Gastrocnemius medialis (tissue), 4 donors: Measurements from ENCODE around the gene TMEM128. TPM values are rescaled to one million over a fixed set of nuclear protein-coding genes. Genes with fewer than 3 reads are reported as not detected.

Experiments
- ATAC-seq, 2 donors: fragments of 150-250 bp; one replicate each; pipeline ENCODE4 v1.9.1; 2016
- DNase-seq, 2 donors: peaks; one replicate each; pipeline ENCODE4 v3.0.0-alpha.2; 2019
- H3K27ac ChIP-seq, 4 donors: fragments of 200-600 bp; sonication (generic); 1 replicate in 1 of 4; 2 replicates in 3 of 4; pipeline ENCODE4 v1.5.1; 2016 to 2018; ENCODE audit warnings: mild to moderate bottlenecking in 2 of 4, moderate library complexity in 1 of 4
- H3K27me3 ChIP-seq, 3 donors: fragments of 200-600 bp; sonication (generic) in 2 of 3; 1 replicate in 1 of 3; 2 replicates in 2 of 3; pipeline versions ENCODE4 v1.5.1 to v1.6.0; 2016 to 2019; ENCODE audit warnings: mild to moderate bottlenecking in 1 of 3, moderate library complexity in 1 of 3
- H3K36me3 ChIP-seq, 2 donors: fragments of 200-600 bp; sonication (generic) in 1 of 2; one replicate each; pipeline ENCODE4 v1.5.1; 2017 to 2018
- H3K4me1 ChIP-seq, 2 donors: fragments of 200-600 bp; sonication (generic) in 1 of 2; one replicate each; pipeline ENCODE4 v1.5.1; 2016 to 2017; ENCODE audit warnings: mild to moderate bottlenecking in 2 of 2
- H3K4me3 ChIP-seq, 4 donors: fragments of 200-600 bp; sonication (generic) in 3 of 4; 1 replicate in 1 of 4; 2 replicates in 3 of 4; pipeline ENCODE4 v1.5.1; 2016 to 2019; ENCODE audit warnings: mild to moderate bottlenecking in 2 of 4
- H3K9me3 ChIP-seq, 3 donors: fragments of 200-600 bp; sonication (generic) in 2 of 3; 1 replicate in 1 of 3; 2 replicates in 2 of 3; pipeline ENCODE4 v1.5.1; 2016 to 2019
- CTCF ChIP-seq, 5 experiments: fragments of 450-650 bp in 3 of 5; fragments of 200-600 bp in 2 of 5; sonication (generic) in 2 of 5; IDR thresholded peaks in 4 of 5; conservative IDR thresholded peaks in 1 of 5; 1 replicate in 4 of 5; 2 replicates in 1 of 5; pipeline ENCODE4 v1.5.1; 2016 to 2019; ENCODE audit warnings: antibody characterized with exemption in 5 of 5, mild to moderate bottlenecking in 3 of 5, moderate library complexity in 3 of 5
- POLR2A ChIP-seq, 2 donors: fragments of 450-650 bp; IDR thresholded peaks; one replicate each; pipeline ENCODE4 v1.6.1; 2017; ENCODE audit warnings: antibody characterized with exemption in 2 of 2, mild to moderate bottlenecking in 2 of 2, moderate library complexity in 2 of 2
- in situ Hi-C, 4 donors: fragments of 200-750 bp; cut with MboI; loops; one replicate each; pipeline versions ENCODE4 v1.15.0 to v1.8.0; 2017; ENCODE audit warnings: low sequenced_read_pairs in 4 of 4
- intact Hi-C: fragments of 100-400 bp; cut with DNase I; formaldehyde crosslinking; loops from one replicate; pipeline ENCODE4 v1.15.1; 2023; ENCODE audit warnings: low total_unique reads
- total RNA-seq, 4 donors: library from RNA; depleted of rRNA; stranded (reverse); fragments of >200 nt; gene quantifications; one replicate each; pipeline versions ENCODE4 v1.1.0 to v1.2.3, GENCODE V29; 2016

Gene TMEM128
- total RNA-seq, 4 donors from 2014 or later = 3.7 to 8.6 (median 4.6) TPM

DNA sequence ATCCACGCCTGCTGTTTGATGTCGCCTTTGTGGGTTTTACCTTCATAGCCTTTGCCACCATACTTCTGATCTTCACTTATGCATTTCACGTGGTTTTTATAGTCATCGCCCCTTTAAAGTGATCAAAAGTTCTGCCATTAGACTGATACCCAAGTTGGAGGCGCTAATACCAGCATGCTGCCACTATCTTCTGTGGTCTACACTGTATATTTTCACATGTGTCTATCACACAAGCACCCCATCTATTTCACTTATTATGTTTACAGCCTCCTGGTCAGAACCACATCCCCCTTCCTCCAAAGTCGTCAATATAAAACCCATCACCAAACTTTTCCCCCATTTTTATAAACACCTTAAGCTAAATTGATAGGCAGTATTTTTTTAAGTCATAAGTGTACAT, 33.8 kb upstream of the TMEM128 start:
- H3K36me3 ChIP-seq = peaks cover 3 to 62% of the 10 kb centered on the region in 2 donors
- in situ Hi-C loops (loop anchor here in 1 of 4 donors (25.0 kb wide), 1 partner anchor 256 kb away; the partner anchor contains the start of gene STX18), intact Hi-C loops (loop anchor here (1.0 kb wide), 1 partner anchor 17 kb away; no protein-coding TSS in a partner anchor)
- H3K4me1 ChIP-seq = peaks cover 0 to 29% of the 10 kb centered on the region in 2 donors
- no peak overlapping the region for H3K27ac ChIP-seq
- no peaks in the 10 kb centered on the region for H3K27me3 ChIP-seq
- H3K4me3 ChIP-seq = no peak overlapping the region
- TF ChIP-seq POLR2A (IDR thresholded peaks at IDR 0.05) = no peak
- no peak for TF ChIP-seq CTCF (IDR thresholded peaks at IDR 0.05 in 4 of 5, conservative IDR thresholded peaks at IDR 0.05 in 1 of 5)
- ATAC-seq (no peak), DNase-seq (no peak)
- no peaks in the 10 kb centered on the region for H3K9me3 ChIP-seq

GRCh38 chr4:4277531-4277930, 29.5 kb upstream of the TMEM128 start:
- no peak overlapping the region for H3K27ac ChIP-seq
- no peak overlapping the region for H3K4me3 ChIP-seq
- no peak for TF ChIP-seq POLR2A (IDR thresholded peaks at IDR 0.05)
- TF ChIP-seq CTCF (IDR thresholded peaks at IDR 0.05 in 4 of 5, conservative IDR thresholded peaks at IDR 0.05 in 1 of 5) = no peak
- DNase-seq (no peak), ATAC-seq (no peak)
- H3K9me3 ChIP-seq = no peaks in the 10 kb centered on the region
- intact Hi-C loops (no loop called here), in situ Hi-C loops (loop anchor here in 1 of 4 donors (25.0 kb wide), 1 partner anchor 260 kb away; the partner anchor contains the start of gene STX18)
- no peaks in the 10 kb centered on the region for H3K27me3 ChIP-seq
- no peaks in the 10 kb centered on the region for H3K4me1 ChIP-seq
- peaks cover 3 to 90% of the 10 kb centered on the region in 2 donors for H3K36me3 ChIP-seq

GRCh38 chr4:4274226-4274625, 26.2 kb upstream of the TMEM128 start:
- no peaks in the 10 kb centered on the region for H3K4me1 ChIP-seq
- peaks cover 2 to 78% of the 10 kb centered on the region in 2 donors for H3K36me3 ChIP-seq
- no peak overlapping the region for H3K27ac ChIP-seq
- ATAC-seq (no peak), DNase-seq (no peak)
- H3K9me3 ChIP-seq = no peaks in the 10 kb centered on the region
- intact Hi-C loops (no loop called here), in situ Hi-C loops (loop anchor here in 1 of 4 donors (25.0 kb wide), 1 partner anchor 263 kb away; the partner anchor contains the start of gene STX18)
- H3K27me3 ChIP-seq = no peaks in the 10 kb centered on the region
- H3K4me3 ChIP-seq = no peak overlapping the region
- TF ChIP-seq CTCF (IDR thresholded peaks at IDR 0.05 in 4 of 5, conservative IDR thresholded peaks at IDR 0.05 in 1 of 5) (no peak), POLR2A (IDR thresholded peaks at IDR 0.05) (no peak)

GRCh38 chr4:4271912-4272311, 23.9 kb upstream of the TMEM128 start:
- no peaks in the 10 kb centered on the region for H3K27me3 ChIP-seq
- TF ChIP-seq CTCF (IDR thresholded peaks at IDR 0.05 in 4 of 5, conservative IDR thresholded peaks at IDR 0.05 in 1 of 5) (no peak), POLR2A (IDR thresholded peaks at IDR 0.05) (no peak)
- intact Hi-C loops = no loop called here
- H3K36me3 ChIP-seq = peaks cover 0 to 73% of the 10 kb centered on the region in 2 donors
- no peaks in the 10 kb centered on the region for H3K4me1 ChIP-seq
- no peaks in the 10 kb centered on the region for H3K9me3 ChIP-seq
- no peak overlapping the region for H3K4me3 ChIP-seq
- H3K27ac ChIP-seq = no peak overlapping the region
- peak in 1 of 2 donors; percentile 45 for ATAC-seq
- peak in 1 of 2 donors; percentile 31 for DNase-seq
- in situ Hi-C loops = loop anchor here in 1 of 4 donors (25.0 kb wide), 1 partner anchor 265 kb away; the partner anchor contains the start of gene STX18
